Prostate gland (tissue), 2 donors: ENCODE measurements around the gene KCNQ1.

Experiments used
- POLR2A ChIP-seq: fragments of 450-650 bp; IDR thresholded peaks from one replicate; pipeline ENCODE4 v1.6.1; 2016; ENCODE audit warnings: antibody characterized with exemption, mild to moderate bottlenecking
- TF ChIP-seq, protein P1 (sequence below), 4 experiments: fragments of 200-600 bp in 2 of 4; fragments of 450-650 bp in 2 of 4; sonication (generic) in 2 of 4; IDR thresholded peaks; 1 replicate in 3 of 4; 2 replicates in 1 of 4; pipeline ENCODE4 v1.5.1; 2016 to 2019; ENCODE audit warnings: antibody characterized with exemption in 4 of 4, mild to moderate bottlenecking in 2 of 4, moderate library complexity in 2 of 4

GRCh38 chr11:2750682-2751522 is 306.1 kb downstream of the KCNQ1 start:
- TF ChIP-seq POLR2A = no peak
- TF ChIP-seq, protein P1, sequence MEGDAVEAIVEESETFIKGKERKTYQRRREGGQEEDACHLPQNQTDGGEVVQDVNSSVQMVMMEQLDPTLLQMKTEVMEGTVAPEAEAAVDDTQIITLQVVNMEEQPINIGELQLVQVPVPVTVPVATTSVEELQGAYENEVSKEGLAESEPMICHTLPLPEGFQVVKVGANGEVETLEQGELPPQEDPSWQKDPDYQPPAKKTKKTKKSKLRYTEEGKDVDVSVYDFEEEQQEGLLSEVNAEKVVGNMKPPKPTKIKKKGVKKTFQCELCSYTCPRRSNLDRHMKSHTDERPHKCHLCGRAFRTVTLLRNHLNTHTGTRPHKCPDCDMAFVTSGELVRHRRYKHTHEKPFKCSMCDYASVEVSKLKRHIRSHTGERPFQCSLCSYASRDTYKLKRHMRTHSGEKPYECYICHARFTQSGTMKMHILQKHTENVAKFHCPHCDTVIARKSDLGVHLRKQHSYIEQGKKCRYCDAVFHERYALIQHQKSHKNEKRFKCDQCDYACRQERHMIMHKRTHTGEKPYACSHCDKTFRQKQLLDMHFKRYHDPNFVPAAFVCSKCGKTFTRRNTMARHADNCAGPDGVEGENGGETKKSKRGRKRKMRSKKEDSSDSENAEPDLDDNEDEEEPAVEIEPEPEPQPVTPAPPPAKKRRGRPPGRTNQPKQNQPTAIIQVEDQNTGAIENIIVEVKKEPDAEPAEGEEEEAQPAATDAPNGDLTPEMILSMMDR (IDR thresholded peaks at IDR 0.05) = no peak
